ENCODE data around the gene EHMT1.
"Not testable (repeated sequence)": the region's sequence is repeated elsewhere in the genome, so short reads cannot be mapped to it uniquely, and the experiment has no call there.

Gene EHMT1

DNA sequence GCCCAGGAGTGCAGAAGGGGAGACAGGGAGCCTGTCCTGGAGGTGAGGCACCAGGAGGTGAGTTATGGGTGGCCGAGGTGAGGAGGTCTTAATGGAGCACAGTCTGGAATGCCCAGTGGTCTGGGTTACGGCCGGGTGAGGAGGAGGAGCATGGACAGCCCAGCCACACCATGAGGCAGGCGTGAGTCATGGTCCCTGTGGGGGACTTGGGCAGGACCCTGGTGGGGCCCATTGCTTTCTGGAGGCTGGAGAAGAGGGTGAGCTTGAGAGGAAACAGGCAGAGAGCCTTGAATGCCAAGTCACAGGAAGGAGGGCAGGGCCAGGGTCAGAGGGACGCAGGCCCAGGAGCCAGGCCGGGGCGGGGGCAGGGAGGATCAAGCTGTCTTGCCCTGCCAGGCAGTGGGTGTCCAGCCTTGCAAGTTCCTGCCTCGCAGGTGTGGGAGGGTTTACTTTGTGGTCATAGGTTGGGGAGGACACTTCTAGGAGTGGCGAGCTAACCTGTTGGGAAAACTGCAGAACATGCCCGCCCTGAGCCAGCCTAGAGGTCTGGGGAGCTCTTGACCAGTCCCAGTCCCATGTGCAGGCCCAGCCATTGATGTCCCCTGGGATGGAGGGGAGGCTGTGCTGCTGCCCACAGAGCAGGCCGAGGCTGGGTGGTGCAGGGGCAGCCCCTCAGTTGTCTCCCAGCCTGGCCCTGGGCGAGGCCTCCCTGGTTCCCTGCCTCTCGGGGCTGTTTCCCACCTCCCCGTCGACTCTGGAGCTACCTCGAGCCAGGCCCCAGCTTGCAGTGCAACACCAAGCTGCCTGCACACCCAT, 261.6 kb downstream of the EHMT1 start:
- DNase-seq (ENCODE audit: low read depth in 2 of 2, low spot score in 1 of 2) = no peak

GRCh38 chr9:137880976-137881530, 262.2 kb downstream of the EHMT1 start:
- DNase-seq (ENCODE audit: low read depth in 2 of 2, low spot score in 1 of 2) = no peak

GRCh38 chr9:137881591-137882505, 263.0 kb downstream of the EHMT1 start:
- no peak for DNase-seq (ENCODE audit: low read depth in 2 of 2, low spot score in 1 of 2)

- DNase-seq (ENCODE audit: low read depth in 2 of 2, low spot score in 1 of 2) = no peak
Measured at GRCh38 chr9:137882506-137882821, 263.7 kb downstream of the EHMT1 start.

DNA sequence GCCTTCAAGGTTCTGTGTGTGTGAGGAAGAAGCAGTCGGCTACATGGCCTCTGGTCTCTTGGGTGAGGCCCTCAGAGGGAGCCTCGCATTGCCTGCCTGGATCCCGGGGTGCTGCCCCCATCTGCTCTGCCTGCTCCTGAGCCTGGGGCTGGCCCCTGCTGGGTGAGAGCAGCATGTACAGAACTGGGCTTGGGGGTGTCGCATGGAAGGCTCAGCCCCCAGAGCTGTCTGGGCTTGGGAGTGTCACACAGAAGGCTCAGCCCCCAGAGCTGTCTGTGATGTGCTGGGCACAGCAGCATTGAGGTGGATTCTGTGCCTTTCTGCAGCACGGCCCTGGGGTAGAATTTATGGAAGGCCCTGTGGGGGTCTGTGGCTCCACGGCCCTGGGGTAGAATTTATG, 265.2 kb downstream of the EHMT1 start:
- not testable (repeated sequence) for DNase-seq (ENCODE audit: low read depth in 2 of 2, low spot score in 1 of 2)

DNA sequence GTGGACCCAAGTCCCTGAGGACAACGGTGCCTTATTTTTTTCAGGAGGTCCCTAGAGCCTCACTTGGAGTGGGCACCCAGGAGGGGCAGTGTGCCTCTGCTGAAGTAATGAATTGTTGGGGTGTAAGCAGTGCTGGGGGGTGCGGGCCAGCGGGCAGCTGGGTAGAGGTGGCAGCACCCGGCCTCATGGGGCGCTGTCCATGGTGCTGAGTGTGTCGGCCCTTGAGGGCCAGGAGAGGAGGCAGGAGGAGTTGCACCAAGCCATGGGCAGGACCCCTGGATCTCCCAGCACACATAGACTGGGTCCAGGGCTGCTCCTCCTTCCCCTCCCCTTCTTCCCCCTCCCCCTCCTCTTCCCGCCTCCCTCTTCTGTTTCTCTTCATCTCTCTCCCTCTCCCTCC, 265.7 kb downstream of the EHMT1 start:
- not testable (repeated sequence) for DNase-seq (ENCODE audit: low read depth in 2 of 2, low spot score in 1 of 2)

DNA sequence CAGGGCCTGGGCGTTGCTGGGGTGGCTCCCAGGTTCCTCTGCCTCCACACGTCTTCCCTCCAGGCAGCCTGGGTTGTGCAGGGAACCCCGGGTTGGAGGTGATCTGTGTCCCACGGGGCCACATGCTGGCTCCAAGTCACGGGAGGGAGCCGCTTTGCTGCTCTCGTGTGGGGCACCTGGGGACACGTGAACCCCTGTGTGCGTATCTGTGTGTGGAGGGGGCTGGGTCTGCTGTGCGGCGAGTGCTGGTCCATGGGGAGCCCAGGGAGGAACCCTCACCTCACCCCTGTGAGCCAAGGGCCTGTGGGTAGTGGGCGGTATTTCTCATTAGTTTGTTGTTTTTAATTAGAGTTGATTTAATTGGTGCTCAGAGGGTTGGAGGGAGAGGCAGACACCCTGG, 266.3 kb downstream of the EHMT1 start:
- not testable (repeated sequence) for DNase-seq (ENCODE audit: low read depth in 2 of 2, low spot score in 1 of 2)

All from stimulated activated CD8-positive, alpha-beta memory T cell treated with anti-CD3 and anti-CD28 coated beads, Interleukin-4, amount 100 ng/mL, for 1 hour (primary cell).